ENCODE results near the gene NME5.
A peak's percentile ranks its signal among the peaks of the same experiment; 100 is the strongest.

The NME5 gene

DNA sequence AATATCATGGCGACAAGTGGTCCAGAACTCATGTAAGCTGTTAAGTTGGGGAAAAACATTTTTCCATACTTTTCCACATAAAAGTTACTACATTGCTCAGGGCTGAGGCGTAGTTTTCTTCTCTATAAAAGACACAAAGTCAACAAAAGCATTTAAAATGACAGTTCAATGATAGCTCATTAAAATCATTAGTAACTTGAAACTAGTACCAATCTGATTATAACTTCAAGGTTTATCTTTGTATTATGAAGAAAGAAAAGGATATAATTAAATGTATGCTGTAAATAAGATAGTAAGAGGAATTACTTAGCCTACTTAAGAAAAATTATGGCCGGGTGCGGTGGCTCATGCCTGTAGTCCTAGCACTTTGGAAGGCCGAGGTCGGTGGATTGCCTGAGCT is 9.9 kb downstream of the NME5 start:
- DNase-seq: no peak

DNA sequence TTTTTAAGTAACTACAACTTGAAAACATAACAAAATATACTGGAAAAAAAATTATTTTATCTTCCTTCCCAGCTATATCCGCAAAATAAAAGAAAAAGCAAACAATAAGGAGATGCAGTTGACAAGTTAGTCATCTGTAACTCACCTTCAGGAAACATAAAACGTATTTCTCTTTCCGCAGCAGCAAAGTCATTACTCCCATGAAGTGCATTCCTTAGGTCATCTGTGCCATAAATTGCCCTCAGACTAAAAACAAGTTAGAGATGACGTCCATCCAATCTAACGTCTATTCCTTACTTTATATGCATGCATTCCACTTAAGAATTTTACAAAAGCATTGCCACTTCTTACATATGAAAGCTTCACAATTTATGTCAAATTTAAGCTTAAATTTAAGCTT is 10.9 kb downstream of the NME5 start:
- no peak for DNase-seq

DNA sequence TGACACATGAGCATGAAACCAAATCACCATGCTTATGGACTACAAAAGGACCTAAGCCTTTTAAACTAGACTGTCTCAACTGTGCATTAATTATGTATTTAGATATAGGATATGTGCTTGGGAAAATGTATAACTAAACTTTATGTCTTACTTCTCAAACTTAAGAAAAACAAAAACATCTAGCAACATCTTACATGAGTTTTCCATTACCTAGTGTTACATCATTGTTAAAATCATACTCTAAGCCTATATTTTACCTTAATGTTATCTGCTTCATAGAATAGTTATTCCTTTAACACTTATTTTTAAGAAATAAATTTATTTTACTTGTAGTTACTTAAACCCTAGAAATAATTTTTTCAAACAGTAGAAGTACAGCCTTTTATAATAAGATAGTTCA is 24.0 kb downstream of the NME5 start:
- DNase-seq: no peak

DNA sequence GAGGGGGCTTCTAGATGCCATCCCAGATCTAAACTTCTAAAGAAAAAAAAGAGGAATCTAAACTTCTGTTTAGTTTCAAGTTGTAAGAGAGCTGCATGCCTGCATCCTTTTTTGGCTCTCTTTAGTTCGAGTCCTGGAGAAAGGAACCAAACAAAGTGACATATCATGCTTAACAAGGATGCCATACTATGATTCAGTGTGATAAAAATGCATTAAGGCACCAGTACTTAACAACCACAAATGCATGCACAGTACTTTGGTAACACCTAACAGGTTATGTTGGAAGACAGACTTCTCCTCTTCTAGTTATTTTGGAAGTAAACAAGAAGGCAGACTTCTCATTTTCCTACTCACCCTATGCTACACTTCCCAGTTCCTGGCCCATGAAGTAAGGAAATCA is 27.3 kb downstream of the NME5 start:
- DNase-seq: peak; percentile 21

DNA sequence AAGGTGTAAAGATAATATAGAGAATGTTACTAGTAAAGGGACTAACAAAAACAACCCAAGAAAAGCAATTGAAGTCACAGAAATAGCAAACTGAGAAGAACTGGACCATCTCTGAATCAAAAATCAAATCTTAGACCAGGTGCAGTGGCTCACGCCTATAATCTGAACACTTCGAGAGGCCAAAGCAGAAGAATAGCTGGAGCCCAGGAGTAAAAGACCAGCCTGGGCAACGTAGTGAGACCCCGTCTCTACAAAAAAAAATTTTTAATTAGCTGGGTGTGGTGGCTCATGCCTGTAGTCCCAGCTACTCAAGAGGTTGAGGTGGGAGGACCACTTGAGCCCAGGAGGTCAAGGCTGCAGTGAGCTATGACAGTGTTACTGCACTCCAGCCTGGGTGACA is 28.0 kb downstream of the NME5 start:
- no peak for DNase-seq

DNA sequence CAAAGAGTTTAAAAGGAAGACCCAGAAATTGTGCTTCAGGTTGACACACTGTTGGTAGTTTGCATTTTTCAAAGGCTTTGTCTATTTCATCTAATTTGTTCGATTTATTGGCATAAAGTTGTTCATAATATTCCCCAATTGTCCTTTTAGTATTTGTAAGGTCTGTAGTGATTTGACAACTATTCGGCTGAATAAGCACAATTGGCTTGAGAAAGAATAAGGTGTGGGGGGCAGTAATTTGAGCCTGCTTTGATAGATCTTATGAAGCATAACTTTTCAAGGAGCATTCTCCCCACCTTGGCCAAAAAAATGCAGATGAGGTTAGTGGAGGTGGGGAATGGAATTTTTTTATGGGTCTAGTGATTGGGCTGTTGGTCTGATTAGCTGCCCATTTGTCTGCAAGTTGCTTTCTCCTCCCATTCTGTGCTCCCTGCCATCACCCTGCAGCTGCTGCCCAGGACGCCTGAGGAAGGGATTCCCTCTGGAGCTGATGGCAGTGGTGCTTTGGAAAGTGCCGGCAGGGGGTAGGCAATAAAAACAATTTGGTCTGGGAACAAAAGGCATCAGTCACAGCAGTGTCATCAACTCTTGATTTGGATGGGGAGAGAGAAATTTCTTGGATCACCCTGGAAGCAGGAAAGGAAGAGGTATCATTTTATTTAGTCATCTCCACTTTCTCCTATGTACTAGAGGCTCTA is 28.8 kb downstream of the NME5 start:
- no peak for DNase-seq

DNA sequence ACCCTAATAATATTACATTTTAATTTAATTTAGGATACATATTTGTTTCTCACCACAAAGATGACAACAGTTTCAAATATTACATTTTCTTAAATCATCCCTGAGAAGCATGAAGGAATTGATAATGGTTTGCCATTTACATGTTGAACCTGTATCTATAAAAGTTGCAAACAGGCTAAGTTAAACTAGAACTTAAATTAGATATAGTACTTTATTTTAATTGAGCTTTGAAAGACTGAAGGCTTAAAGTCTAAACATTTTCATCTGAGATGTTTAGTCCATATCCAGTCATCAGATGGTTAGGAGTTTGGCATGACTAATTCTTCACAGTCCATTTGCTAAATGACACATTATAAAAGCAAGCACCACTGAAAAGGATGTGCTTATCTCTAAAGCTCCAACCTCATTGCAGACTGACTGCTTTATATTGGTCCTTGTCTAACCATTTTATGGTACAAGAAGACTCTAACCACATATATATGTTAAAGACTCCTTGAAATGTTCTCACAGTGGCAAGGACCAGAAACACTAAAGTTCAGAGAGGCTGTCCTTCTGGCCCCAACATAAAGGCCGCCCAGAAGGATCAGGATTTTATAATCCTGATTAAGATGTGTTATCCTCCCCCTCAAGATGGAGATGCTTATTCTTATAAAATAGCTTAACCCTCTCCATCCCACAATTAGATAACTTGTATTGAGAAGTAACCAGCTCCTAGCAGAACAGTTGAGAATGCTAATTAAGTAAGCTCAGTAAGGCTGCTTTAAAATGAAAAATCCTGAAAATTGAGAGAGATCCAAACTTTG is 29.6 kb downstream of the NME5 start:
- no peak for DNase-seq

DNA sequence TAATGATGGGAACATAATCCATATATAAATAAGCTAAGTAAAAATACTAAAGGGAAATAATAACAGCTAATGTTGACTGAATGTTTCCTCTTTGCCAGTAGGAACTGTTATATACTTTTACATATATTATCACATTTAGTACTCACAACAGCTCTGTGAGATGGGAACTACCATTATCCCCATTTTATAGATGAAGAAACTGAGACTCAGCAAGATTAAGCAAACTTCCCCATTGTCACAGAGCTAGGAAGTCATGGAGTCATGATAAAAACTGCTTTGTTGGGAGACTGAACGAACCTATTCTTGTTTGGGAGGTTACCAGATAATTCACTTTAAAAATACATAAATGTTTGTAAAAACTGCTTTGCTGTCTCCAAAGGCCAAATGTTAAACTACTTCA is 32.0 kb downstream of the NME5 start:
- DNase-seq: no peak

DNA sequence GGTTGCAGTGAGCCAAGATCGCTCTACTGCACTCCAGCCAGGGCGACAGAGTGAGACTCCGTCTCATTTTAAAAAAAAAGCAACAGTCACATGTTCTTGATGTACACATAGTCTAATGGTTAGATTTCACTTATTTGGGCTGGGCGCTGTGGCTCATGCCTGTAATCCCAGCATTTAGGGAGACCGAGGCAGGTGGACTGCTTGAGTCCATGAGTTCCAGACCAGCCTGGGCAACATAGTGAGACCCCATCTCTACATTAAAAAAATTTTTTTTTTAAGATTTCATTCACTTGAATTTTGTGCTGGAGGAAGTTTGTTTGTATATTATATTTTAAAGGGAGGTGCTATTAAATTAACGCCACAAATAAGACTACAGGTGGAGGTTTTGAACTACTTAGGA is 33.5 kb downstream of the NME5 start:
- no peak for DNase-seq

DNA sequence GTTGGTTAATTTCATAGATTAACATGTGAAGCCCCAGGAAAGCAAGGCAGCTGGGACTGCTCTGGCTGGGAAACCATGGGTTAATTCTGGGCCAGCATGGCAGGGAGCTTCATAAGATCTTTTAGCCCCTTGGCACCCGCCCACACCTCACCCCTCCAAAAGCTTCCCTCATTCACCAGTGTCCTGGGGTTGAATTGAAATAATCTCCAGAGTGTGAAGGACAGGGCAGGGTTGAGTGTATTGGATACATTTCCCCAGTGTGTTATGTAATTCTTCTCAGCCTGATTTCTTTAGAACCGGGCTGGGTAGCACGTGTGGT is 36.0 kb downstream of the NME5 start:
- DNase-seq: no peak

DNA sequence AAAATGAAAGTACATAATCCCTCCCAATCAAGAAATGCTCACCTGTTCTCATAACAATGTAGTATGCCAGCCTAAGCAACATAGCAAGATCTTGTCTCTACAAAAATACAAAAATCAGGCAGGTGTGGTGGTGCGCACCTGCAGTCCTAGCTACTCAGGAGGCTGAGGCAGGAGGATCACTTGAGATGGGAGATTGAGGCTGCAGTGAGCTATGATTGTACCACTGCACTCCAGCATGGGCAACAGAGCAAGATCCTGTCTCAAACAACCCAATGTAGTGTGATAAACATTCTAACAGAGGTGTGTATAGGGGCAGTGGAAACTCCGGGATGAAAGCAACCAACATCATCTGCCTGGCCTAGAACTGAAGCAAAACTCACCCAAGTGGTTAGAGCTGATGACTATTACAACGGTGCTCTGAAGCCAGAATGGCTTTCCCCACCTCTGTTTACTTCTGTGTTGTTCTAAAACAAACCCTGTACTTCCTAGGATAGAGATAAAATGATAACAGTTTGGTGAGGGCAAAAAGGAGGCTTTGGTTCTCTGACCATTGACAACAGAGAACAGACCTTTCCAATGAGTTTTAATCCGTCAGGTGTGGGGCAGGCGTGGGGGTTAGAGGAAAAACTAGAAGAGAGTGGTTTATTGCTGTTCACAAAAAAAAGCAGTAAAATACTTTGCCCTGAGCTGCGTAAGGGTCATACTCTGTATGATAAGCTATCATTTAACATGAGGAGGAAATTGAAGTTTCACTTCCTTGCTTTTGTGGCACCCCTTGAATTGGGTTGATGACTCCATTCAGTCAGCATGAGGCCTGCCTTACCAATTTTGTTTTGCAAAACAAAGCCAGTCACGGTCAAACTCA is 36.5 kb downstream of the NME5 start:
- no peak for DNase-seq

DNA sequence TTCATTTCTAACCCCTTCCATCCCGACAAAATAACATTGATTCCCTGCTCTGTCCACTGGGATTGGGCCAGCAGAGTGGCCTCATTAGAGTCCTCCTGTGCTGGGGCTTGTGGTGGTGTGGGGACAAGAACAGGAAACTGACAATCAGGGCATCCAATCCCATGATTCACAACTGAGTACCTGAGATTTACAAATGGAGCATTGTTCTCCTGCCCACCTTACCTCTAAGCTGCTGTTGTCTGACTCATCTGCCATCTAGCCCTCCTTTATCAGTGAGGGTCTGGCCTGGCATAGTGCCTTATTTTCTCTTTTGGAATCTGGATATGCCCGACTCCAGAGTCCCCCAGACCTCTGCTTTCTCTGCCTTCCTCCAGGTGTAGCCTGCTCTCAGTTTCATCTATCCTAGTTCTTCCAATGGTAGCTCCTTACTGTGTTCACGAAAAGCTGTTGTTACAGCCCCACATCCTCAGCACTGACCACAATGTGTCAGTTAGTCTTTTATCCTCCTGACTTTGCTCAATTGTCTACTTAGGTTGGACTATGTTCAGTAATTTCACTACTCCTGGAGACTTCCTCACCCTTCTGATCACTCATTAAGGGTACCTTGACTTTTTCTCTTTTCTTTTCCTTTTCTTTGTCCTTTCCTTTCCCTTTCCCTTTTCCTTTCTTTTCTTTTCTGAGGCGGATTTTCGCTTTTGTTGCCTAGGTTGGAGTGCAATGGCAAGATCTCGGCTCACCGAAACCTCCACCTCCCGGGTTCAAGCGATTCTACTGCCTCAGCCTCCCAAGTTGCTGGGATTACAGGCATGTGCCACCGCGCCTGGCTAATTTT is 42.0 kb downstream of the NME5 start:
- DNase-seq: no peak

DNA sequence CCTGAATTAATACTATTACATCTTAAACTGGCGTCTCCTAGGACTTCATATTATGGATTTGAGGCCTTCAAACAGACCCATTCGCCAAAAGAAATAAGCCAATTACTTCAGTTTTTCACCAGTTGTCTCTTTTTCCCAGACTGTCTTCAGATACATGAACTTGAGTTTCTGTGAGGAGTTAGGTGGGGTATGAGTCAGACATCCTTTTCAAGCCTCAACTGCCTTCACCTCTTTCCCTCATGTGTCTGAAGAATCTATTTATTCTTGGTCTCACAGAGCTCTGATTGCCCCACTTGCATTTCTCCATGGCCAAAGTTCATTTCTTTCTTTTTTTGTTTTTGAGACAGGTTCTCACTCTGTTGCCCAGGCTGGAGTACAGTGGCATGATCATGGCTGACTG is 42.9 kb downstream of the NME5 start:
- no peak for DNase-seq

DNA sequence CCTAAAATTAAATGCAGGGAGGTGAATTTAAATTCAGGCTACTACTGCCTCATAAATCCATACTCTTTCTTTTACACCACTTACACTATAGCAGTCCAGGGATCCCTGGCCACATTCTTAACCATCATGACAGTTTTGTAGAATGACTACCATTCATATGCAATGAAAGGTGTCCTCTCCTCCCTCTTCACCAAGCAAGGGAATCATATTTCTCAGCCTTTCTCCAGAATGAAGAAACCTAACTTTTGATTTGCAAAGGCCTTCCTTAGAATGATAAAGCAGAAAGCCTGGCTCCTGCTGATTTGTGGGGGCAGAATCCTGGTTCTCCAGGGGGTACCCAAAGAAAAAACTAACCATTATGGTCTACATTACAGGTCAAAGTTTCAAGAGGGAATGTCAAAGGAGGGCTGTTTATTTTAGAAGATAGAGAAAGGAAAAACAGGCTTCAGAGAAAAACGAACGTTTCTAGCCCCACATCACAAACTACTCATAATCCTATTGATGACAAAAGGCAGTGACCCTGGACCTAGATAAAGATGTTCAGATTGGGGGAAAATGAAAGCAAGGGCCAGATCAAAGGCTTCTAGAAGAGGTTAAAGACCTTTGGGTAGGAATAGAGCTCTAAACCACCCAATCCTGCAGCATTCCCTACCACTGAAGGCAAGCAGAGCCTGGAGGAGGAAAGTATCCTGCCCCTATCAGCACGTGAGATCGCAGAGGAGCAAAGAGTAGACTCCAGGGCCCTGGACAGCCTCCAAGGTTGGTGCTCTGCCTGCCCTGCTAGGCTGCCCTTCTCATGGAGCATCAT is 43.9 kb downstream of the NME5 start:
- DNase-seq: no peak

DNA sequence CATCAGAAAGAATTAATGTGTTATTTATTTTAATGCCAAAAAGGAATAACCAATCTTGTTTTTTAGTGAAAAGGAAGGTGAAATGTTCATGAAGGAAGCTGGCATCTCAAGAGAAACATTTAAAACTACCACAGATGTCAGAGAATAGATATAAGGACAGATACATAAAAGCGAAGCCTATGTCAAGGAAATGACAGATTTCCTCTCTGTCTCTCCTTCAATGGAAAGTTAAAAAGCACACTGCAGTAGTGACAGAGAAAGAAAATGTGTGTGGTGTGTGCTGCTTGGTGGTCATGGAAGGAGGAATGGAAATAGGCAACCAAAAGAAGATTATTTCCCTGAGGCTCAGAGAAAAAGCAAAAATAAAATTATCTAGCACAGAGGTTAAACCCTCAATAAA is 46.2 kb downstream of the NME5 start:
- no peak for DNase-seq

DNA sequence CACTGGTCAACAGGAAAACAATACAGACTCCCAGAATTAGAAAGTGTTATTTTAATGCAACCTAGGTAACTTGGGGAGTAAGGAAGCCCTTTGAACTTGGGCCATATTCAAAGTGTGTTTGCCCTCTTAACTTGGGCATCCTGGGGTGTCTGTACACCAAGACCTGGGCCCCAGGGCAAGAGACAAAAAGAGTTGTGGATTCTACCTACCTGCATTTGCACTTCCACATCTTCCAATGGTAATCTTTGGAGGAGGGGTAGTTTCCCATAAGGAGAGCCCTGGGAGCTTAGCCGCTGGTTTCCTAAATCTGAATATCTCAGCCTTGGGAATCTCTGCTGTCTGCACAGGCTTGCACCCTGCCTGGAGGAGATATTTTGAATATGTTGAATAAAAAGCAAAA is 46.9 kb downstream of the NME5 start:
- DNase-seq: no peak

DNA sequence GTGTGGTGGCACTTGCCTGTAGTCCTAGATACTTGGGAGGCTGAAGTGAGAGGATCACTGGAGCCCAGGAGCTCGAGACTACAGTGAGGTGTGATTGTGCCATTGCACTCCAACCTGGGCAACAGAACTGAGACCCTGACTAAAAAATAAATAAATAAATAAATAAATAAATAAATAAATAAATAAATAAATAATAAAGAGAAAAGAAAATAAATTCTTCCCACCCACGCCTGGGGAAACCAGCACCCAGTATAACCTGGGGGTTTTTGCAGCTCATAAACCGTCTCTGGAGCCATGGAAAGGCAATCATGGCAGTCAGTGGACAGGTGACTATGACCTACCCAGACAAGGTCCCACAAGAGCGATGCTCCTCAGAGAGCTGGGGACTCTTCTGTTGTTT is 47.5 kb downstream of the NME5 start:
- DNase-seq: no peak

DNA sequence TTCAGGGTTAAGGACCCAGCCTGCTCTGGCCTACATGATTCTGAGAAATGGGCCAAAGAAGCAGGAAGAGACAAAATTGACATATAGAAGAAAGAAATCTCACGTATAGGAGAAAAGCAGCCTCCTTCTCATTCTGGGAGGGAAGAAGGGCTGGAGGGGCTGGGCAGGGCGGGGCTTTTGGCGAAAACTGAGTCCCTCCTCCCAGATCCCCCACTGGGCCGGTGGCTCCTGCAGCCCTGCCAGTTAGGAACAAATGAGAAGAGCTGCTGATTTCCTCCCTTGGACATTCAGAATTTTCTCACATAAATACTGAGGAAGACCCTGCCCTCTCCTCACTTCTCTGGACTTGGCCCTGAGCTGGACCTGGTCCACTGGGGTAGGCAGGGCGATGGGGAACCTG is 55.5 kb downstream of the NME5 start, which contains the start of gene WNT8A:
Gene WNT8A, plus strand, starts transcription at position 332 of the 400 bp plus-strand sequence. CDS start 95 bp downstream, outside the sequence.
- no peak for DNase-seq

DNA sequence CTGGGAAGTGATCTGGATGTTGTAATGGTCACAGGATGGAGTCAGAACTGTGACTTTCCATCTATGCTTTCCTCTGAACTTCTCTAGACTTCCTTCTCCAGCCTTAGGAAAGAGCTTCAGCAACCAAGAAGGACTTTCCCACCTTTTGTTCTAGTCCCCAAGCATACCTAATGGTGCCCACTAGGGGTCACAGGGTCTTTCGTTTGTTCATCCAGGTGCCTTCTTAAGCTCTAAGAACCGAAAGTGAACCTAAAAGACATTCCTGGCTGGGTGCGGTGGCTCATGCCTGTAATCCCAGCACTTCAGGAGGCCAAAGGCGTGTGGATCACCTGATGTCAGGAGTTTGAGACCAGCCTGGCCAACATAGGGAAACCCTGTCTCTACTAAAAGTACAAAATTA is 57.2 kb downstream of the NME5 start:
- no peak for DNase-seq

DNA sequence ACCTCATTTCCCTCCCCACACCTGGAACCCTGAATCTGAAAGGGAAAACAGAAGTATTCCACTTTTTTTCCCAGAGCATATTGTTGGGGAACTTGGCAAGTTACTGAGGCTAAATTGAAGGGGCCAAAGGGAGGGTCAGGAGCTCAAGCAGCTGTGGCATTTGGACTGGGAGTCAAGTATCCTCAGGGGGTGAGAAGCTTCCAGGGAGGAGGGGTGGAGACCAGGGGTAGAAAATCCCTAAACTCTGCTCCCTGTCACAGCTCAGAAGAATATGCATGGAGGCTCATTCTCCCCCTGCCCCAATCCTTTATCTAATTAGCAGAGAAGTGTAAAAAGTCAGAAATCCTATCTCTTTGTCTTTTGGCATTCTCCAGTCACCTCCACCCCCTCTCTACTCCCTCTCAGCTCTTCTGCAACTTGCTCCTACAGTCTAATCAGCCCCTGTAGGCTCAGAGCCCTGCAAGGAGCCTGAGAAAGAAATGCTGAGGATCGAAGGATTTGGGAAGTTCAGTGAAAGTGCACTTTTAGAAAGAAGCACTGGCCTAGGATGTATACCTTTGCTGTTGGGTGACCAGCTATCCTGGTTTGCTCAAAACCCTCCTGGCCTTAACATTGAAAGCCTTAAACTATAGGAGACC is 61.1 kb downstream of the NME5 start:
- DNase-seq: no peak

DNA sequence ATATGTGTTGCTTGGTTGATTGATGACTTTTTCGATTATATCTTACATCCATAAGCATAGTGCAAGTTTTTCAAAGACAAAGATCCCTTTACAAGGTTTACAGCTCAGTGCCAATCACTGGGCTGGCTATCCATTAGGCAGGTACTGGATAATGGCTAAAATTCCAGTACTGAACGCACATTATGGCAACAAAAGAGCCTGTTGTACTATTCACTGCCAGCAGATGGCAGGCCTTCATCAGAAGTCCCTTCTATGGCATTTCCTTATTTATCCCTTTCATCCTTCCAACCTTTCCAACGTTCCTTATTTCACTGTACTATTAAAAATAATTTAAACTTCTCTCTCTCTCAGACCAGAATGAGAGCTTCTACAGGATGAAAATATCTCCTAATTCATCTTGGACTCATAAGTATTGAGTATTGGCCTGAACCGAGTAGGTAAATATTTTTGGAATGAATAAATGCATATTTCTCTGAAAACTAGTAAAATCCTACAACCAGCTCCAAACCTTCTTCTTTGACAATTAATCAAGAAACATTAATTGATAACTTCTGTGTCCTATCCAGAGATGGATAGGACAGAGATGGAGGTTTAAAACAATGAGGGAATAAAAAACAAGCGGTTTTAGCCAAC is 62.0 kb downstream of the NME5 start:
- DNase-seq: peak; percentile 59
